Endothelial cell (in vitro differentiated cells): ENCODE results near the gene PTRH1. TPM values are rescaled to one million over a fixed set of nuclear protein-coding genes. Genes with fewer than 3 reads are reported as not detected.

Source experiments
- DNase-seq: peaks from one replicate; pipeline ENCODE4 v3.0.0; 2021; ENCODE audit warnings: low spot score
- H3K27ac Mint-ChIP-seq: one replicate; pipeline ENCODE4 v1.8.0; 2021; ENCODE audit warnings: mixed read lengths, inconsistent platforms; ENCODE audit not compliant: unreplicated experiment
- H3K27me3 Mint-ChIP-seq: one replicate; pipeline ENCODE4 v1.8.0; 2021; ENCODE audit warnings: mild to moderate bottlenecking, moderate library complexity, mixed read lengths, inconsistent platforms; ENCODE audit not compliant: unreplicated experiment
- H3K36me3 Mint-ChIP-seq: one replicate; pipeline ENCODE4 v1.8.0; 2021; ENCODE audit warnings: mild to moderate bottlenecking, low read depth, mixed read lengths, inconsistent platforms; ENCODE audit not compliant: unreplicated experiment
- H3K4me1 Mint-ChIP-seq: one replicate; pipeline ENCODE4 v1.8.0; 2021; ENCODE audit warnings: mild to moderate bottlenecking, mixed read lengths, inconsistent platforms; ENCODE audit not compliant: unreplicated experiment
- H3K4me3 Mint-ChIP-seq: one replicate; pipeline ENCODE4 v1.8.0; 2021; ENCODE audit warnings: mild to moderate bottlenecking, mixed read lengths, inconsistent platforms; ENCODE audit not compliant: unreplicated experiment
- H3K9me3 Mint-ChIP-seq: one replicate; pipeline ENCODE4 v1.8.0; 2021; ENCODE audit warnings: mixed read lengths, inconsistent platforms; ENCODE audit not compliant: unreplicated experiment
- total RNA-seq: library from RNA; stranded (reverse); fragmentation: NEBNext Ultra II Directional; extraction: Animal tissue kit (Norgen Biotek cat#: 25700); gene quantifications from one replicate; pipeline ENCODE4 v1.2.1, GENCODE V29; 2021; ENCODE audit not compliant: unreplicated experiment
- TF ChIP-seq, protein P1 (sequence below): fragments of 200-600 bp; sonication (generic); IDR thresholded peaks from one replicate; pipeline ENCODE4 v1.5.0; 2021; ENCODE audit warnings: antibody characterized with exemption; ENCODE audit not compliant: unreplicated experiment

Gene PTRH1
- total RNA-seq, 1 donor from 2014 or later = 15.3 TPM

DNA sequence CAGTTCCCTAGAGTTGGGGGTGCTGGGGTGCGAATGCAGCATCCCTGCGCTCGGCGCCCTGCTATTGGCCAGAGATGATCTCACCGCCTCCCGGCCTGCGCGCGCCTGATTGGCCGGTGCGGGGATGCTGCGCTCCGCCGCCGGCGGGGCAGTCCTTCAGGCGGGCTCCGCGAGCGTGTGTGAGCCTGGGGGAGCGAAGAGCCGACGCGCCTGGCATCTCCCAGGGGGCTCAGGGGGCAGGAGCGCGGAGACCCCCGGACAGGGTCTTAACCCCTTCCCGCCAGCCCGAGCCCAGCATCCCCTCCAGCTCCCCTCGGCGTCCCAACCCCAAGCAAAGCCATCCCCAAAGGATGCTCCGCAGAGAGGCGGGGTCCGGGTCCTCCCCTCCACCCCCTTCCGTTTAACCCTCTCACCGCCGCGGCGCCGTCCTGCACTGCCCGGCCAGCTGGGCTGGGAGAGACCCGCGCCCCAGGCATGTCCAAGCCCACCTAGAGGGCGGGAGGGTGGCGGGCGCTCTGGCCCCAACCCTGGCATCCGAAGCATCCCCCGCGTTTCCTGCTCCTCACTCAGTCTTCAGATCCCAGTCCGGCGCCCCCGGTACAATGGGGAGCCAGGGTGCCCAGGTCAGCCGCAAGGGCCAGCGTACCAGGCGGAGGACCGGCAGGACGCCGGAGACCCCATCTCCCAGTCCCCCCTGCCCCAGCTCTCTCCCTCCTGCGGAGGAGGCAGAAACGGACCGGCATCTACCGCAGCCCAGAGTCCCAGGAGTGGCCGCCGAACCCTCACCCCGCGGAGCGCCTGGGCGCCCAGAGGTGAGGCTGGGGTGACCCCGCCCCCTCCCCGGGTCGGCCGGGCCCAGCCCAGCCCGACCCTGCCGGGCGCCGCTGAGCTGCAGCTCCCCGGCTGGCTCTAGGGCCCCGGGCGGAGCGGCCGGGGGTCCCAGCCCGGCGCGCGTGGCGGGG, 38.9 kb upstream of the PTRH1 start:
- H3K36me3 Mint-ChIP-seq = peaks cover 39% of the 10 kb centered on the region
- DNase-seq = peak; percentile 41
- TF ChIP-seq, protein P1, sequence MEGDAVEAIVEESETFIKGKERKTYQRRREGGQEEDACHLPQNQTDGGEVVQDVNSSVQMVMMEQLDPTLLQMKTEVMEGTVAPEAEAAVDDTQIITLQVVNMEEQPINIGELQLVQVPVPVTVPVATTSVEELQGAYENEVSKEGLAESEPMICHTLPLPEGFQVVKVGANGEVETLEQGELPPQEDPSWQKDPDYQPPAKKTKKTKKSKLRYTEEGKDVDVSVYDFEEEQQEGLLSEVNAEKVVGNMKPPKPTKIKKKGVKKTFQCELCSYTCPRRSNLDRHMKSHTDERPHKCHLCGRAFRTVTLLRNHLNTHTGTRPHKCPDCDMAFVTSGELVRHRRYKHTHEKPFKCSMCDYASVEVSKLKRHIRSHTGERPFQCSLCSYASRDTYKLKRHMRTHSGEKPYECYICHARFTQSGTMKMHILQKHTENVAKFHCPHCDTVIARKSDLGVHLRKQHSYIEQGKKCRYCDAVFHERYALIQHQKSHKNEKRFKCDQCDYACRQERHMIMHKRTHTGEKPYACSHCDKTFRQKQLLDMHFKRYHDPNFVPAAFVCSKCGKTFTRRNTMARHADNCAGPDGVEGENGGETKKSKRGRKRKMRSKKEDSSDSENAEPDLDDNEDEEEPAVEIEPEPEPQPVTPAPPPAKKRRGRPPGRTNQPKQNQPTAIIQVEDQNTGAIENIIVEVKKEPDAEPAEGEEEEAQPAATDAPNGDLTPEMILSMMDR = no peak
- peaks cover 19% of the 10 kb centered on the region for H3K27me3 Mint-ChIP-seq
- H3K4me3 Mint-ChIP-seq = peak overlapping the region; percentile 51
- H3K27ac Mint-ChIP-seq = no peak overlapping the region
- no peaks in the 10 kb centered on the region for H3K9me3 Mint-ChIP-seq
- peaks cover 19% of the 10 kb centered on the region for H3K4me1 Mint-ChIP-seq

DNA sequence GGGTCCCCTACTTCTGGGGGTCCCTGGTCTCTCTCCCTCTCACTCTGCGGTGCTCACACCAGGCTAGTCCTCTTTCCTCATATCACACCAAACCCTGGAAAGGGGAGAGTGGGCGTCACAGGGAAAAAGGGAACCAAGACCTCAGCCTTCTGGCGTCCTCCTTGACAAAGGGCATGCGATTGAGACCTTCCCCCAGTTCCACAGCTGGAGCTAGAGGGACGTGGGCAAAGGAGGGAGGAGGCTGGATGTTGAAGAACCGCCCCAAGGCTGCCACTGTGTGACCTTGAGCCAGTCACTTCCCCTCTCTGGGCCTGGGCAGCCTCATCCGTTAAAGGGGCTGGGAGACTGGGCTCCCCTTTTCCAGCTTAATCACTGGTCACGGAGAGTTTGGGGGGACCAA, 38.2 kb upstream of the PTRH1 start:
- peaks cover 39% of the 10 kb centered on the region for H3K36me3 Mint-ChIP-seq
- peaks cover 16% of the 10 kb centered on the region for H3K4me1 Mint-ChIP-seq
- TF ChIP-seq, protein P1 = no peak
- H3K27me3 Mint-ChIP-seq = peaks cover 17% of the 10 kb centered on the region
- no peak overlapping the region for H3K4me3 Mint-ChIP-seq
- no peak overlapping the region for H3K27ac Mint-ChIP-seq
- H3K9me3 Mint-ChIP-seq = no peaks in the 10 kb centered on the region
- DNase-seq = no peak

DNA sequence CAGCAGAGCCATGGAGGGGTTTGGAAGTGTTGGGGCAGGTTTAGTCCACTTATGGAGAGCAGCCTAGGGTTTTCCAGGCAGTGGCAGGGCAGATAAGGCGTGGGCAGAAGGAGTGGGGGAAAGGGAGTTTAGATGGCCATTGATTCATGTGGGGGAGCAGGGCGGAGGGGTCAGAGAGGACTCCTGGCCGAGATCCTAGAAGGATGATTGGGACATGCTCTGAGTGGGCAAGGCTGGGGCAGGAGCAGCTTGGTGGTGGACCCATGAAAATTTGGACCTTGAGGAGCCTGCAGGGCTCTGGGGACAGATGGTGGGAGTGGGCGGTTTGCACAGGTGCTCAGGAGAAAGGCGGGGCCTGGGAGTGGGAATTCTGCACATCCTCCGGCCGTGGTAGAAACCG, 37.7 kb upstream of the PTRH1 start:
- Mint-ChIP-seq H3K27ac (no peak overlapping the region), H3K4me1 (peaks cover 14% of the 10 kb centered on the region), H3K27me3 (peaks cover 19% of the 10 kb centered on the region), H3K36me3 (peaks cover 41% of the 10 kb centered on the region), H3K9me3 (no peaks in the 10 kb centered on the region), H3K4me3 (peak overlapping the region; percentile 76)
- no peak for DNase-seq
- TF ChIP-seq, protein P1 = no peak

DNA sequence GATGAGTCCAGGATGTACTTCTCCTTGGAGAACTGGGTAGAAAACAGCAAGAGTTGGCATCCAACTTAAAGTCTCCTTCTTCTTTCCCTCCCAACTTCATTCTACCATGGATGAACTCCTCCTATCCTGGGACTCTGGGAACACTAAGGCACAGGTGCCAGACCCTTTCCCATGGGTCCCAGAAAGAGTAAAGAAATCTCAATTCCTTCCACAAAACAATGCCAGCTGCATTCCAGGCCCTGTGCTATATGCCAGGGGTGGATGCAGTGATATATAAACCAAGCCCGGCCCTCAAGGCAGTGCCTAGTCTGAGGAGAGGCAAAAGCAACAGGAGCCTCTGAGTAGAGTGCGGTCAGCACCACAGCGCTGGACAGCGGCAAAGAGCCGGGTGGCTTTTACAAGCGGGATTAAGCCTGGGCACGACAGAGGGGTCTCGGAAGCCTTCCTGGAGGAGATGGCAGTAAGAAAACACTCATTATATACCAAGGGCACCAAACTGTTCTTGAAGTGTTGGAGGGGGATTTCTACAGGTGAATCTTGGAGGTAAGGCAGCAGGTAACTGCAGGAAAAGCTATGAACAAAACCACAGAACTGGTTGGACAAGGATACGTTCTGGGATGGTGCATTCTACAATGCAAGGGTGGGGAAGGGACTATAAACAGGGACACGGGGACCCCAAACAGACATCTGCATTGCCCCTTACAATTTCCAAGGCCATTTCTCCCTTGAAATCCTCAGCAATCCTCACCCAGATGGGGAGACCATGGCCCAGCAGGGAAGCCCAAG, 36.0 kb upstream of the PTRH1 start:
- TF ChIP-seq, protein P1 = no peak
- peak overlapping the region; percentile 80 for H3K4me3 Mint-ChIP-seq
- H3K27ac Mint-ChIP-seq = peak overlapping the region; percentile 36
- DNase-seq = peak; percentile 51
- H3K4me1 Mint-ChIP-seq = peaks cover 19% of the 10 kb centered on the region
- peaks cover 20% of the 10 kb centered on the region for H3K27me3 Mint-ChIP-seq
- peaks cover 51% of the 10 kb centered on the region for H3K36me3 Mint-ChIP-seq
- no peaks in the 10 kb centered on the region for H3K9me3 Mint-ChIP-seq
